Measurements from ENCODE around the gene CKLF.

Gene CKLF, protein sequence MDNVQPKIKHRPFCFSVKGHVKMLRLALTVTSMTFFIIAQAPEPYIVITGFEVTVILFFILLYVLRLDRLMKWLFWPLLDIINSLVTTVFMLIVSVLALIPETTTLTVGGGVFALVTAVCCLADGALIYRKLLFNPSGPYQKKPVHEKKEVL

DNA sequence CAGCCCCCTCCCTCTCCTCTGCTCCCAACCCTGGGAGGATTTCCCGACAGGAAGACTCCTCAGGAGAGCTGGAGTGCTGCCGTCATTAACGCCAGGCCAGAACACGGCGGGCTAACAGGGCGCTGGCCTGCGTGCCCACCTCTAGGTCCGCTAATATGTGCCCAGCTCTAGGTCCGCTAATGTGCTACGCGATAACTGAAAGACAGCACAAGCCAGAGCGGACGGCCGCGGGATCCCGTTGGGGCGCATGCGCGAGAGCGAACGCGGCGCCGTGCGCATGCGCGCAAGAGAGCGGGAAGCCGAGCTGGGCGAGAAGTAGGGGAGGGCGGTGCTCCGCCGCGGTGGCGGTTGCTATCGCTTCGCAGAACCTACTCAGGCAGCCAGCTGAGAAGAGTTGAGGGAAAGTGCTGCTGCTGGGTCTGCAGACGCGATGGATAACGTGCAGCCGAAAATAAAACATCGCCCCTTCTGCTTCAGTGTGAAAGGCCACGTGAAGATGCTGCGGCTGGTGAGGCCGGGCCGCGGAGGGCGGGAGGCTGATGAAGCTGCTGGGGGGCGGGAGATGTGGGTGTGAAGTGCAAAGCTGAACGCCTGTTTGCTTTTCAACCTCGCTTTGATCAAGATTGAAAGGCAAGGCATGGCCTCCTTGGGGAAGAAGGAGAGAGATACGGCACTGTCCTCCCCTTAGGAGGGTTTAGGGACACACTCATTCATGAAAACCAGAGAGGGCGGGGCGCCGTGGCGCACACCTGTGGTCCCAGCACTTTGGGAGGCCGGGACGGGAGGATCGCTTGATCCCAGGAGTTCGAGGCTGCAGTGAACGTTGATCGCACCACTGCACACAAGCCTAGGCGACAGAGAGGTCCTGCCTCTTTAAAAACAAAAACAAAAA is at the start of gene CKLF:
TSS of gene CKLF (plus strand) at position 291 of the 892 bp plus-strand sequence. CDS start at position 431, 140 bp downstream.
- in situ Hi-C loops (cut with MboI; ENCODE audit: low pct_unique_long_range_greater_than_20kb, low sequenced_read_pairs, unreplicated experiment), result no loop called here
- peak; percentile 95 for DNase-seq (ENCODE audit: low spot score)

DNA sequence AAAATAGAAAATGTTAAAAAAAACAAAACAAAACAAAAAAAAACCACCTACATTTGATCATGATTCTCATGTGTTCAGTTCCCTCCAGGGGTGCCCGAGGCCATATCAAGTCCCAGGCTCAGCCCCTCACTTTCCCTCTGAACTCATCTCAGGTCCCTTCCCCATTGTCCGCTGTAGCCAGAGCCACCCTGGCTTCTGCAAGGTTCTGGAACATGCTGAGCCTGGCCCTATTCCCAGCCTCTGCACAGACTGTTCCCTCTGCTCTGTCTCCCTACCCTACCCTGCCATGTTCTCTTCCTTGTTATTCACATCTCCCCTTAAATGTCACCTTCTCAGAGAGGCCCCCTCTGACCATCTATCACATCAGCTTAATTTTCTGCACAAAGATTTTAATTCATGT is 49.3 kb upstream of the CKLF start:
- TF ChIP-seq, protein P1, sequence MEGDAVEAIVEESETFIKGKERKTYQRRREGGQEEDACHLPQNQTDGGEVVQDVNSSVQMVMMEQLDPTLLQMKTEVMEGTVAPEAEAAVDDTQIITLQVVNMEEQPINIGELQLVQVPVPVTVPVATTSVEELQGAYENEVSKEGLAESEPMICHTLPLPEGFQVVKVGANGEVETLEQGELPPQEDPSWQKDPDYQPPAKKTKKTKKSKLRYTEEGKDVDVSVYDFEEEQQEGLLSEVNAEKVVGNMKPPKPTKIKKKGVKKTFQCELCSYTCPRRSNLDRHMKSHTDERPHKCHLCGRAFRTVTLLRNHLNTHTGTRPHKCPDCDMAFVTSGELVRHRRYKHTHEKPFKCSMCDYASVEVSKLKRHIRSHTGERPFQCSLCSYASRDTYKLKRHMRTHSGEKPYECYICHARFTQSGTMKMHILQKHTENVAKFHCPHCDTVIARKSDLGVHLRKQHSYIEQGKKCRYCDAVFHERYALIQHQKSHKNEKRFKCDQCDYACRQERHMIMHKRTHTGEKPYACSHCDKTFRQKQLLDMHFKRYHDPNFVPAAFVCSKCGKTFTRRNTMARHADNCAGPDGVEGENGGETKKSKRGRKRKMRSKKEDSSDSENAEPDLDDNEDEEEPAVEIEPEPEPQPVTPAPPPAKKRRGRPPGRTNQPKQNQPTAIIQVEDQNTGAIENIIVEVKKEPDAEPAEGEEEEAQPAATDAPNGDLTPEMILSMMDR (IDR thresholded peaks at IDR 0.05; ENCODE audit: extremely low read depth, insufficient read depth, missing control alignments), result no peak
- in situ Hi-C loops (cut with MboI; ENCODE audit: low pct_unique_long_range_greater_than_20kb, low sequenced_read_pairs, unreplicated experiment), result no loop called here
- no peak for DNase-seq (ENCODE audit: low spot score)

More for the DNA sequence above, at the start of gene CKLF:
- TF ChIP-seq, protein P1 (IDR thresholded peaks at IDR 0.05; ENCODE audit: extremely low read depth, insufficient read depth, missing control alignments), result no peak

DNA sequence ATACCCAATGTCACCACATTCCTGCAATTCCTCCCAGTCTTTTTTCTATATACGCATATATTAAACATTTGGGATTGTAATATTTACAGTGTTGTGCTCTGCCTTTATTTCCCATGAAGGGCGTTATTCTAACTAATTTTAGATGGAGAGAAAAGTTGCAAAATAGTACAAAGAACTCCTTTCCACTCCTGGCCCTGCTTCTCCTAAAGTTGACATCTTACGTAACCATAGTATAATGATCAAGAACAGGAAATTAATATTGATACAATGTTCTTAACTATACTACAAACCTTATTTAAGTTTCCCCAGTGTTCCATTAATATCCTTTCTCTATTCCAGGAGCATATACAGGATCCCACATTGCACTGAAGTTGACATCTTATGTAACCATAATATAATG is 48.8 kb upstream of the CKLF start:
- no peak for DNase-seq (ENCODE audit: low spot score)
- TF ChIP-seq, protein P1 (IDR thresholded peaks at IDR 0.05; ENCODE audit: extremely low read depth, insufficient read depth, missing control alignments), result no peak
- in situ Hi-C loops (cut with MboI; ENCODE audit: low pct_unique_long_range_greater_than_20kb, low sequenced_read_pairs, unreplicated experiment), result no loop called here

DNA sequence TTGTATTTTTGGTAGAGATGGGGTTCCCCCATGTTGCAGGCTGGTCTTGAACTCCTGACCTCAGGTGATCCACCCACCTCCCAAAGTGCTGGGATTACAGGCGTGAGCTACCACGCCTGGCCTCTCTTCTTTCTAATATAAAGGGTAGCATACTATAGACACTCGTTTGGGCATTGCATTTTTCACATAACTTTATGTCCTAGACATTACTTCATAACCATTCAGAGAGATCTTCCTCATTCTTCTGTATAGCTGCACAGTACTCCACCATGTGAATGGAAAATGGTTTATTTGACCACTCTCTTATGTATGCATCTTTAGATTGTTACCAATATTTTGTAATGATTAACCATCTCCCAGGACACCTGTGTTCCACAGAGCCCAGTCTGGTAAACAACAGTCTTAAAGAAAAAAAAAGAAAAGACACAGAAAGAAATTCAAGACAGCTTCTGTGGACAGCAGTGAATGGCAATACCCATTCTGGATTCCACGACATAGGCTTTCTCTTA is 44.6 kb upstream of the CKLF start:
- TF ChIP-seq, protein P1 (IDR thresholded peaks at IDR 0.05; ENCODE audit: extremely low read depth, insufficient read depth, missing control alignments), result no peak
- in situ Hi-C loops (cut with MboI; ENCODE audit: low pct_unique_long_range_greater_than_20kb, low sequenced_read_pairs, unreplicated experiment), result no loop called here
- DNase-seq (ENCODE audit: low spot score), result no peak

DNA sequence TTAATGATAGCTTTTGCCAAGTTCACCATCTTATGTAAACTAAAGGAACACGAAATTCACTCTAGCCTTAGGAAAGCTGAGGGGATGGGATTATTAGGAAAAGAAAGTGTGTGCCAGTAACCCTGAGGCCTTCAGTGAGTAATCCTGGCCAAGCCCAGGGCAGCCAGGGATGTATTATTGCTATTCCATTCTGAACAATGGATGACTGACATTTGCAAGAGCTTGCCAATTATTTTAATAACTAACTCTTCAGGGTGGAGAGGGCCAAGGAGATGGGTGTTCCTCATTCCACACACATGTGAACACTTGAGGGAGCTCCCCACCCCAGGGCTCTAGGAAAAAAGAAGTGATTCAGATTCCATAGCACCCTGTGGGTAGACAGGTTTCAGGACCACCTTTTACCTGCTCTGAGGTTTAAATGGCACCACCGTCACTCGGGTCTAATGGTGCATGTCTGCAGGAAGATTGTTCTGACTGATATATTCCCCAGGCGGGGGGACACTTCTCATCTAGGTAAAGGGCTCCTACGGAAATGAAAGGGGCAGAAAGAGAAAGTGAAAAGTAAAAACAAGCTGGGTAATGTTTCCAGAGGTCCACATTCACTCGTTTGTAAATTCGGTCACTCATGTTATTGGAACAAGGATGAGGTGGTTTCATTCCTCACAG is 44.0 kb upstream of the CKLF start:
- in situ Hi-C loops (cut with MboI; ENCODE audit: low pct_unique_long_range_greater_than_20kb, low sequenced_read_pairs, unreplicated experiment), result no loop called here
- peak; percentile 57 for DNase-seq (ENCODE audit: low spot score)

More for the DNA sequence above, 44.0 kb upstream of the CKLF start:
- TF ChIP-seq, protein P1 (IDR thresholded peaks at IDR 0.05; ENCODE audit: extremely low read depth, insufficient read depth, missing control alignments), result peak; percentile 9
